Stomach (tissue), 9 donors: Measurements from ENCODE around the gene TBL3. TPM values are rescaled to one million over a fixed set of nuclear protein-coding genes. Genes with fewer than 3 reads are reported as not detected.

Experiments used
- DNase-seq, 2 donors: peaks; one replicate each; pipeline versions ENCODE4 v3.0.0 to v3.0.0-alpha.2; 2013 to 2019
- H3K27ac ChIP-seq, 5 donors: fragments of 200-600 bp in 4 of 5; sonication (generic) in 4 of 5; one replicate each; pipeline ENCODE4 v1.5.1; 2013 to 2019; ENCODE audit warnings: mild to moderate bottlenecking in 1 of 5, moderate library complexity in 1 of 5
- H3K27me3 ChIP-seq, 3 donors: fragments of 200-600 bp; sonication (generic); one replicate each; pipeline ENCODE4 v1.5.1; 2017 to 2019; ENCODE audit warnings: mixed run types in 1 of 3
- H3K36me3 ChIP-seq, 4 donors: fragments of 200-600 bp; sonication (generic); 1 replicate in 3 of 4; 2 replicates in 1 of 4; pipeline ENCODE4 v1.5.1; 2016 to 2019
- H3K4me1 ChIP-seq, 4 donors: fragments of 200-600 bp; sonication (generic); one replicate each; pipeline ENCODE4 v1.5.1; 2016 to 2019
- H3K4me3 ChIP-seq, 4 donors: fragments of 200-600 bp; sonication (generic) in 3 of 4; one replicate each; pipeline ENCODE4 v1.5.1; 2016 to 2019; ENCODE audit warnings: mild to moderate bottlenecking in 1 of 4
- H3K9me3 ChIP-seq, 4 donors: fragments of 200-600 bp; sonication (generic); one replicate each; pipeline ENCODE4 v1.5.1; 2016 to 2019
- CTCF ChIP-seq, 7 experiments: fragments of 450-650 bp in 4 of 7; fragments of 200-600 bp in 3 of 7; sonication (generic) in 3 of 7; IDR thresholded peaks; one replicate each; pipeline ENCODE4 v1.5.1; 2016 to 2019; ENCODE audit warnings: antibody characterized with exemption in 7 of 7, control low read depth in 2 of 7, mild to moderate bottlenecking in 1 of 7
- EP300 ChIP-seq: sonication (generic); formaldehyde crosslinking; IDR thresholded peaks from one replicate; pipeline ENCODE4 v1.6.1; 2017; ENCODE audit warnings: antibody characterized with exemption
- POLR2A ChIP-seq, 4 donors: fragments of 450-650 bp; IDR thresholded peaks; one replicate each; pipeline ENCODE4 v1.6.1; 2016; ENCODE audit warnings: antibody characterized with exemption in 4 of 4, control low read depth in 2 of 4, mild to moderate bottlenecking in 1 of 4, moderate library complexity in 1 of 4
- POLR2AphosphoS5 ChIP-seq, 3 donors: sonication (generic); formaldehyde crosslinking; IDR thresholded peaks; one replicate each; pipeline ENCODE4 v1.6.1; 2016; ENCODE audit warnings: antibody characterized with exemption in 3 of 3
- WGBS, 5 donors: extraction: QIAGEN DNeasy Blood & Tissue Kit in 3 of 5; methylation state at CpG; one replicate each; pipeline versions ENCODE4 v1.1.5 to v1.1.7; 2013 to 2018; 5-methylcytosine and 5-hydroxymethylcytosine counted together
- intact Hi-C: fragments of 100-400 bp; cut with DNase I; formaldehyde crosslinking; loops from one replicate; pipeline ENCODE4 v1.15.1; 2023; ENCODE audit warnings: low total_unique reads
- polyA plus RNA-seq, 3 donors: library from polyadenylated mRNA; stranded (reverse); fragments of 200-250 nt; gene quantifications; one replicate each; pipeline ENCODE4 v1.2.3, GENCODE V29; 2013
- total RNA-seq, 5 donors: library from RNA; depleted of rRNA; stranded (reverse); fragments of >200 nt; gene quantifications; one replicate each; pipeline versions ENCODE4 v1.1.0 to v1.2.3, GENCODE V29; 2014 to 2016
- donor health status: healthy with polysubstance abuse.
- donor health status: Bipolar disorder and iron deficiency.
- donor health status: healthy.

The TBL3 gene
- total and polyA plus RNA-seq, 8 donors = 9.4 to 174 (median 40.8) TPM

GRCh38 chr16:2006317-2006716 lies 34.5 kb downstream of the TBL3 start:
- no peaks in the 10 kb centered on the region for H3K27me3 ChIP-seq
- TF ChIP-seq CTCF (IDR thresholded peaks at IDR 0.05) = no peak
- no peak for TF ChIP-seq POLR2A (IDR thresholded peaks at IDR 0.05)
- no peak for TF ChIP-seq POLR2AphosphoS5 (IDR thresholded peaks at IDR 0.05)
- no peak for TF ChIP-seq EP300
- intact Hi-C loops = no loop called here
- no peak overlapping the region for H3K27ac ChIP-seq
- WGBS, 5 donors = 91 to 94% (median 93%) methylated on average over 7 to 8 of the region's 8 CpGs
- H3K9me3 ChIP-seq = no peaks in the 10 kb centered on the region
- H3K4me3 ChIP-seq = no peak overlapping the region
- DNase-seq = no peak
- H3K36me3 ChIP-seq = peaks cover 16 to 37% (median 32%) of the 10 kb centered on the region in 4 donors
- H3K4me1 ChIP-seq = peaks cover 59 to 71% (median 68%) of the 10 kb centered on the region in 4 donors

- no peak for DNase-seq
- WGBS, 5 donors = 68 to 76% (median 70%) methylated on average over 16 of the region's 16 CpGs
These were observed 35.4 kb downstream of the TBL3 start for GRCh38 chr16:2007081-2007836.

GRCh38 chr16:2008009-2008526 lies 36.2 kb downstream of the TBL3 start:
- Histone ChIP-seq H3K4me1 (peaks cover 59 to 69% (median 68%) of the 10 kb centered on the region in 4 donors), H3K4me3 (peak overlapping the region in 3 of 4 donors; percentile 66 to 96 (median 81)), H3K27me3 (no peaks in the 10 kb centered on the region), H3K36me3 (peaks cover 0 to 19% (median 14%) of the 10 kb centered on the region in 4 donors), H3K27ac (peak overlapping the region in 4 of 5 donors; percentile 92 to 96 (median 95)), H3K9me3 (no peaks in the 10 kb centered on the region)
- peak in 1 of 3 donors; percentile 20 for TF ChIP-seq POLR2AphosphoS5 (IDR thresholded peaks at IDR 0.05)
- TF ChIP-seq POLR2A (IDR thresholded peaks at IDR 0.05) = no peak
- intact Hi-C loops = no loop called here
- DNase-seq = peak in 1 of 2 donors; percentile 62
- 21 to 43% (median 24%) methylated on average over 15 of the region's 15 CpGs for WGBS, 5 donors

More at GRCh38 chr16:2007081-2007836, 35.4 kb downstream of the TBL3 start:
- Histone ChIP-seq H3K36me3 (peaks cover 6 to 27% (median 22%) of the 10 kb centered on the region in 4 donors), H3K27me3 (no peaks in the 10 kb centered on the region), H3K27ac (peak overlapping the region in 4 of 5 donors; percentile 92 to 96 (median 95)), H3K9me3 (no peaks in the 10 kb centered on the region), H3K4me3 (peak overlapping the region in 3 of 4 donors; percentile 66 to 96 (median 81)), H3K4me1 (peaks cover 59 to 71% (median 68%) of the 10 kb centered on the region in 4 donors)
- TF ChIP-seq EP300 = no peak
- TF ChIP-seq POLR2A (IDR thresholded peaks at IDR 0.05) = no peak
- TF ChIP-seq POLR2AphosphoS5 (IDR thresholded peaks at IDR 0.05) = no peak
- no peak for TF ChIP-seq CTCF (IDR thresholded peaks at IDR 0.05)
- intact Hi-C loops = no loop called here

- TF ChIP-seq POLR2AphosphoS5 (IDR thresholded peaks at IDR 0.05) (no peak), CTCF (IDR thresholded peaks at IDR 0.05) (no peak), EP300 (no peak), POLR2A (IDR thresholded peaks at IDR 0.05) (no peak)
- Histone ChIP-seq H3K27ac (peak overlapping the region; percentile 90 to 96 (median 95)), H3K4me3 (peak overlapping the region; percentile 66 to 96 (median 86)), H3K27me3 (no peaks in the 10 kb centered on the region), H3K9me3 (no peaks in the 10 kb centered on the region), H3K36me3 (peaks cover 0 to 14% (median 9%) of the 10 kb centered on the region in 4 donors), H3K4me1 (peaks cover 59 to 64% (median 63%) of the 10 kb centered on the region in 4 donors)
- 2 to 3% (median 2%) methylated on average over 21 to 23 of the region's 23 CpGs for WGBS, 5 donors
- peak in 1 of 2 donors; percentile 61 for DNase-seq
- intact Hi-C loops = no loop called here
These were observed 36.8 kb downstream of the TBL3 start for GRCh38 chr16:2008631-2009163.
